HFFc6 (cell line): ENCODE data around the gene TTLL5. TPM values are rescaled to one million over a fixed set of nuclear protein-coding genes. Genes with fewer than 3 reads are reported as not detected.
A peak's percentile ranks its signal among the peaks of the same experiment; 100 is the strongest.

Source experiments
- DNase-seq: peaks from one replicate; pipeline ENCODE4 v3.0.0-alpha.2; 2018
- H3K27ac Mint-ChIP-seq: 2 replicates; pipeline ENCODE4 v1.8.0; 2020; ENCODE audit warnings: mild to moderate bottlenecking, mixed read lengths
- H3K27me3 Mint-ChIP-seq: 2 replicates; pipeline ENCODE4 v1.8.0; 2021; ENCODE audit warnings: mild to moderate bottlenecking, moderate library complexity, mixed read lengths; ENCODE audit not compliant: insufficient read depth
- H3K36me3 Mint-ChIP-seq: 2 replicates; pipeline ENCODE4 v1.8.0; 2021; ENCODE audit warnings: low read depth, mixed read lengths
- H3K4me1 Mint-ChIP-seq: 2 replicates; pipeline ENCODE4 v1.8.0; 2020; ENCODE audit warnings: low read depth, mixed read lengths
- H3K4me3 Mint-ChIP-seq: 2 replicates; pipeline ENCODE4 v1.8.0; 2020; ENCODE audit warnings: mild to moderate bottlenecking, moderate library complexity, mixed read lengths
- H3K9me3 Mint-ChIP-seq: 2 replicates; pipeline ENCODE4 v1.8.0; 2020; ENCODE audit warnings: mild to moderate bottlenecking, mixed read lengths
- total RNA-seq, 6 experiments: library from RNA; stranded (reverse); fragmentation: NEBNext Ultra II Directional; extraction: Animal tissue kit (Norgen Biotek cat#: 25700); gene quantifications; 2 replicates in 1 of 6; 3 replicates in 5 of 6; pipeline ENCODE4 v1.2.3, GENCODE V29; 2021
- TF ChIP-seq, protein P1 (sequence below): fragments of 200-600 bp; sonication (generic); IDR thresholded peaks from 2 replicates; pipeline ENCODE4 v1.5.0; 2021; ENCODE audit warnings: antibody characterized with exemption, mild to moderate bottlenecking

The TTLL5 gene
- total RNA-seq, 6 experiments from 2014 or later: 22.0 to 28.9 (median 25.0) TPM

DNA sequence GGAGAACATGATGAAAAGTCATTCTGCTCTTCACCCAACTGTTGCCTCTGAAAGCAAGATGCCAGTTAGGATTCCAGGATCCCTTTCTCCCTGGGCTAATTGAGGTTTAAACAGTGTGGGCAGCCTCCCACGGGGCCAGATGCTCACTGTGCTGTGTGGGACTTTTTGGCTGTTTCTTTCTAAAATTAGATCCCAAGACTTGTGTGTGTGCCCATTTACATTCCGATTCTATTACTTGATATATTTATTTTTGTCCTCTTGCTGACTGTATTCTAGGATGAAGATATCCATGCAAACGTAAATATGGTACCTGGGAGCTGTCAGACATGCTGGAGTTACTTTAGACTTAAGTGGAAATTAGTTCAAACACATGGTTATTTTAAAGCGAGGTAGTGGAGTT, 330.7 kb downstream of the TTLL5 start:
- Mint-ChIP-seq H3K36me3 (peaks cover 24% of the 10 kb centered on the region), H3K4me1 (peaks cover 51% of the 10 kb centered on the region), H3K27me3 (peaks cover 3% of the 10 kb centered on the region; the same call in 1 of the 2 replicates), H3K27ac (peak overlapping the region; percentile 60; the same call in 1 of the 2 replicates), H3K9me3 (no peaks in the 10 kb centered on the region), H3K4me3 (no peak overlapping the region)
- DNase-seq: no peak
- TF ChIP-seq, protein P1, sequence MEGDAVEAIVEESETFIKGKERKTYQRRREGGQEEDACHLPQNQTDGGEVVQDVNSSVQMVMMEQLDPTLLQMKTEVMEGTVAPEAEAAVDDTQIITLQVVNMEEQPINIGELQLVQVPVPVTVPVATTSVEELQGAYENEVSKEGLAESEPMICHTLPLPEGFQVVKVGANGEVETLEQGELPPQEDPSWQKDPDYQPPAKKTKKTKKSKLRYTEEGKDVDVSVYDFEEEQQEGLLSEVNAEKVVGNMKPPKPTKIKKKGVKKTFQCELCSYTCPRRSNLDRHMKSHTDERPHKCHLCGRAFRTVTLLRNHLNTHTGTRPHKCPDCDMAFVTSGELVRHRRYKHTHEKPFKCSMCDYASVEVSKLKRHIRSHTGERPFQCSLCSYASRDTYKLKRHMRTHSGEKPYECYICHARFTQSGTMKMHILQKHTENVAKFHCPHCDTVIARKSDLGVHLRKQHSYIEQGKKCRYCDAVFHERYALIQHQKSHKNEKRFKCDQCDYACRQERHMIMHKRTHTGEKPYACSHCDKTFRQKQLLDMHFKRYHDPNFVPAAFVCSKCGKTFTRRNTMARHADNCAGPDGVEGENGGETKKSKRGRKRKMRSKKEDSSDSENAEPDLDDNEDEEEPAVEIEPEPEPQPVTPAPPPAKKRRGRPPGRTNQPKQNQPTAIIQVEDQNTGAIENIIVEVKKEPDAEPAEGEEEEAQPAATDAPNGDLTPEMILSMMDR: no peak

DNA sequence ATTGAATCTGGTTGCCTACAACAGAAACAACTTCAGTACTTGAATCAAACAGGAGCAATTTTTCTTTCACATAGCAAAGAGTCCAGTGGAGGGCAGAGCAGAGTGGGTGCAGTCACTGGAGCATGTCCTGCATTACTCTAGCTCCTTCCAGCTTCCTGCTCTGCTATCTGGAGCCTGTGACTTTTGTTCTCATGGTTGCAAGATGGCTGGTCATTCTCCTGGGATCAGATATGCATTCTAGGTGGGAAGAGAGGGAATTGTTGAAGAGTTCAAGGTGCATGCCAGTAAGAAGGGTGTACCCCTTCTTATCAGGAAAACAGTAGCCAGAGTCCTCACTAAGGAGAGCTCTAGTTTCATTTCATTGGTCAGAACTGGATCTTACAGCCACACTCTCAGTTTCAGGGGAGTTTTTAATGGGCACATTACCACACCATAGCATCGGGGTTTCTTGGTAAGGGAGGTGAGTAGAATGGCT, 332.6 kb downstream of the TTLL5 start:
- DNase-seq: no peak
- TF ChIP-seq, protein P1: no peak
- Mint-ChIP-seq H3K4me1 (peaks cover 44% of the 10 kb centered on the region), H3K36me3 (peaks cover 42% of the 10 kb centered on the region), H3K9me3 (no peaks in the 10 kb centered on the region), H3K27me3 (peaks cover 5% of the 10 kb centered on the region; the same call in 1 of the 2 replicates), H3K27ac (peak overlapping the region; percentile 3; the same call in 1 of the 2 replicates), H3K4me3 (no peak overlapping the region)

DNA sequence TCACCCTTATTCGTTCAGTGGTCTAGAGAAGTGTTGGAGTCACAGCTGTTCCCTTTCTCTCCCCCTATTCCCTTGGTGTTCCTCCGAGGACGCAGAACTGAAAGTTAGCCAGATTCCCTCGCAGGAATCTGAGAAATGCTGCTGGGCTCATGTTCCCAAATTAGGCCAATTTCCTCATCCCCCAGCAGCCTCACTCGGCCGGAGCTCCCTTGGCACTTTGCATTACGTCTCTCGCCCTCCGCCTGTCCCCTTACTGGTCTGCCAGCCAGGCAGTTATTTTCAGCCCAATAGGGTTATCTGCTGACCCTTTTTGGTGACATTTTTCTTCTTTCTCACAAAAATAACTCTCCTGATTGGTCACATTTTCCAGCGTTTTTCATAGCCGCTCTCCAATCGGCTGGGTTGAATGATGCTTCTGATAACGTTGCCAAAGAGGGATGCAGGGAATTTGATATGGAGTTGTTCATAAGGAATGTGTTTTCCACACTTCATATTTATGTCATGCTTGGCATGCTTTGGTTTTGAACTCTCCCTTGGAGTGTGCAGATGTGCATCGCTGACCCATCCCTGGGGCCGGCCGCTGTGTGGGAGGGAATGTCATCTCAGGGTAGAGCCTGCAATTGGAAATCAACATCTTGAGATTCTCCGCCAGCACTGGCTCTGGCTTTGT, 334.5 kb downstream of the TTLL5 start:
- H3K27ac Mint-ChIP-seq: peak overlapping the region; percentile 83
- H3K4me1 Mint-ChIP-seq: peaks cover 44% of the 10 kb centered on the region
- H3K4me3 Mint-ChIP-seq: peak overlapping the region; percentile 82
- DNase-seq: peak; percentile 48
- TF ChIP-seq, protein P1: no peak
- H3K27me3 Mint-ChIP-seq: peaks cover 5% of the 10 kb centered on the region; the same call in 1 of the 2 replicates
- no peaks in the 10 kb centered on the region for H3K9me3 Mint-ChIP-seq
- peaks cover 45% of the 10 kb centered on the region for H3K36me3 Mint-ChIP-seq

DNA sequence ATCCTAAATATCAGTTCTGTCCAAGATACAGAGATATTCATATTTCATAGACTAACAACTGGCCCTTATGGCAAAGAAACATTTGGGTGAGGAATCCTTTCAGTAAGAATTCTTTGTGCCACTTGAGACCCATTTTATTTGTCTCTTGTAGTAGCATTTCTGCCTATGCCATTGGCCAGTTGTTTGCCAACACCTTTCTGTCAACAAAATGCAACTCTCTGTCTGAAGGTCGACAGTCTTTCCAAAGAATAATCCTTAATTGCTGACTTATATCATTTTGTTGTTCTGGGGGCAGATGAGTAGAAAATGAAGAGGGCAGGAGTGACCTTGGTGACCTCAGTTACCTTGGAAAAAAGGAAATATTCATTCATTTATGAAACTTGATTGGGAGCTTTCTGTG, 335.4 kb downstream of the TTLL5 start:
- no peak overlapping the region for H3K27ac Mint-ChIP-seq
- TF ChIP-seq, protein P1: no peak
- H3K4me1 Mint-ChIP-seq: peaks cover 42% of the 10 kb centered on the region
- H3K36me3 Mint-ChIP-seq: peaks cover 52% of the 10 kb centered on the region
- DNase-seq: no peak
- no peaks in the 10 kb centered on the region for H3K9me3 Mint-ChIP-seq
- peaks cover 5% of the 10 kb centered on the region; the same call in 1 of the 2 replicates for H3K27me3 Mint-ChIP-seq
- no peak overlapping the region for H3K4me3 Mint-ChIP-seq

DNA sequence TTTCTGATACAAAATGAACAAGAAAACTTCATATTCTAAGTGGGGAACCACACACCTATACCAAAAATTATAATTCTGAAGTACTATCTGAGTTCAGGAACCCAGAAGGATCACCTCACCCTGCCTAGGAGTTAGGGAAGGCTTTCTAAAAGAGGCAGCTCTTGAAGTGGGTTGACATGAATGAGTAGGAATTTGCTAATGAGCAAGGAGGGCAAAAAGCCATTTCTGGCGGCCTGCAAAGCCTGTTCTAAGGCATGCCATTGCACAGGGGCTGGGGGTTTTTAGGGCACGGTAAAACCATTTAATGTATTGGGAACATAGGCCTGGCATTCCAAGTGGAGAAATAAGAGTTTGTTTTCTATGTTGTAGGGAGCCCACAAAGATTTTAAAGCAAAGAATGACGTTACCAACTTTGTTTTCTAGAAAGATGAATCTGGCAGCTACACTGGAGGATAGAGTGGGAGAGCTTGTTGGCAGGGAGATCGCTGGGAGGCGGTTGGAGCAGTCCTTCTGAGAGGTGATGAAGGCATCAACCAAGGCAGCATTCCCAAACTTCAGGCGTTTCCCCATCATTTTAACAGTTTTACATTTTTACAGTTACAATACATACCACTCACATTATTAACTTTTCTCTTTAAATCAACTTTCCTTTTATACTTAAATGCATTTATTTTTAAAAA, 338.6 kb downstream of the TTLL5 start:
- no peak overlapping the region for H3K27ac Mint-ChIP-seq
- H3K4me3 Mint-ChIP-seq: no peak overlapping the region
- TF ChIP-seq, protein P1: no peak

More for the DNA sequence above, 338.6 kb downstream of the TTLL5 start:
- Mint-ChIP-seq H3K27me3 (peaks cover 3% of the 10 kb centered on the region; the same call in 1 of the 2 replicates), H3K36me3 (peaks cover 60% of the 10 kb centered on the region), H3K4me1 (peaks cover 21% of the 10 kb centered on the region), H3K9me3 (peaks cover 8% of the 10 kb centered on the region)
- no peak for DNase-seq
